Activated effector memory CD4-positive, alpha-beta T cell treated with anti-CD3 and anti-CD28 coated beads, Interleukin-2, amount 50 U/mL, for 16 hours (primary cell): ENCODE results near the gene EPB41L3.

Source experiments
- DNase-seq: peaks from one replicate; pipeline ENCODE4 v3.0.0-alpha.2; 2020

Gene EPB41L3

DNA sequence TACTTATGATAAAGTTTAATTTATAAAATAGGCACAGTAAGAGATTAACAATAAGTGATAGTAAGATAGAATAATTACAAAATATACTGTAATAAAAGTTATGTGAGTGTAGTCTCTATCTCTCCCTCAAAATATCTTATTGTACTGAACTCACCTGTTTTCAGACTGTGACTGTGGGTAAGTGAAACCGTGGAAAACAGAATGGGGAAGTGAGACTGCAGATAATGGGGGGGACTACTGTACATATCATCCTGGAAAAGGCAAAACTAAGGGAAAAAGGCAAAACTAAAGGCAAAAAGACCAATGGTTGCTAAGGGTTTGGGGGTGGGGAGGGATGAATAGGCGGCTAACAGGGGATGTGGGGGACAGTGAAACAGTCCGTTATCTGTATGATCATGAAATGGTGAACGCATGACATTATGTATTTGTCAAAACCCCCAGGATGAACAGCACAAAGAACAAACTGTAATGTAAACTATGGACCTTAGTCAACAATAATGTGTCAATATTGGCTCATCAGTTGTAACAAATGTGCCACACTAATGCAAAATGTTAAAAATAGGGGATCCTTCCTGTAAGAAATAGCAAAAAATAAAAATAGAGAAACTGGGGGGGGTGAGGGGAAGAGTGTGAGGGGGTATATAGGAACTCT is 93.8 kb downstream of the EPB41L3 start:
- DNase-seq: no peak

DNA sequence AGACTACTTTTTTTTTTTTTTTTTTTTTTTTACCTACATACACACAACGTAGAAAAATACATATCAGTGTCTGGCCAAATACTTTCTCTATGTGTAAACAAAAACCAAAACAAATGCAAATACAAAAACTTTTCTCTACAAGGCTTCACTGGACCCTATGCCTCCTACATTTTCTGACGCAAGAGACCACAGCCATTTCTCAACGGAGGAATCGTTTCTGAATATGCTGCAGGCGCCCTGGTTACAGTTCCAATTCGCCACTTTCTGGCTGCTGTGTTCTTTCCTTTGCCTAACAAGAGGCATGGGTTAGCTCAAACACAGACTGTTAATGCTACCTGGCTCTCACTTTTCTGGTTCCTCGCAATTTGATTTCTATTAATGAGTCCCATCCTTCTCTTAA is 96.4 kb downstream of the EPB41L3 start:
- DNase-seq: no peak

DNA sequence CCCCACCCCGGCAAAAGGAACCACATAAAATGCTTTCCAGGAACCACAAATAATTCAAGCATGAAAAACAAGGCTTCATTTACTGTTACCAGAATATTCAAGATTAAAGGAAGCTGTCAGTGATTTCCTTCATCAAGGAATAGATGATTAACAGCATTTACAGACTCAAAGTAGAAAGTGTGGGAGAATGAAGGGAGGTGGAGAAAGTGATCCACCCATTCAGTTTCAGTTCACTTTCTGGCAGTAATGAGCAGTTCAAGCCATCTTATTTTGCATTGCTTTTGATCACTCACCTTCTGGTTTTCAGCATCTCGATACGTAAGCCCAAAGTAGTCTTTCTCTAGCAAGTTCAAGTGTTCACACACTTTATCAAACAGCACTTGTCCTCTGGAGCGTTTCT is 99.0 kb downstream of the EPB41L3 start:
- DNase-seq: no peak

DNA sequence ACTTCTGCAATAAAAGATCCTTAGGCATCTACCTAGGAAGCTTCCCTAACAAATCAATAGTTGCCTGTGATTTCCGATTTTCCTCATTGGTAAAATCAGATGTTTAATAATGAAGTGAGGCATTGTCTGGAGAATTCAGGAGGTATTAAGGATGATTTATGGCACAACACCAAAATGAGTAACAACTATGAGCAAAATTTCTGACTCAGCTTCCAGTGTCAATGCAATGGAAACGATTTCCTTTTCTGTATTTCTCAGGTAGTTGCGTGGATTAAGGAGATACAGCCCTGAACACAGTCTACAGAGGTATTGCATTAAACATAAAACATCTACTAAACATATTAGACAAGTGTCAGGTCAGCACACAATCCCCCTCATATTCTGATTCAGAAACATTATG is 99.5 kb downstream of the EPB41L3 start:
- no peak for DNase-seq

DNA sequence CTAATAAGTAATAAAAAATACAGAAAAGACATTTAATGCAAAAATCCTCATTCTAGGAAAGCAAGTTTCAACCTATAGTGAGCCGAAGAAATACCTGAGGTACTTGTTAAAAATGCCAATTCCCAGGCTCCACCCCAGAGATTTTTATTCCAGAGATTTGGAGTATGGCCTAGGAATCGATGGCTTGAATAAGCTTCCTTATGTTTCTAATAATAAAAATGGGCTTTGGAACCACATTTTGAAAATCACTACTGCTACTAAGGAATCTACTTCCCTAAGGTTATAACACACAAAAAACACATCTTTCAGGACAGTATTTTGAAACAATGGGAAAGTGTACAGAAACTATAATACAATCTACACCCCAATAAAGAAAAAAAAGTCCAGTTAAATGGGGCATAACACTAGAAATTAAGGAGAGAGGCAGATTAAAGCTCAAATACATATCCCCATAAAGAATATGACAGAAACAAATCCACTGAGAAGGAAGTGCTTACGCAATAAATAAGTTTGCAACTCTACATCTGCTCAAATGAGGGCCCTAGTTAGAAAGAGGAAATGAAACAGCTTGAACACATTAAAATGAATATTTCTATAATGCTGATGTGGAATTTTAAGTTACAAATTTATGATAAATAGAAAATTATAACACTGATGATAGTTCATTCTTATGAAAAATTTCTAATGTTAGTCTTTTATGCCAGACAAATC is 103.7 kb downstream of the EPB41L3 start:
- no peak for DNase-seq

DNA sequence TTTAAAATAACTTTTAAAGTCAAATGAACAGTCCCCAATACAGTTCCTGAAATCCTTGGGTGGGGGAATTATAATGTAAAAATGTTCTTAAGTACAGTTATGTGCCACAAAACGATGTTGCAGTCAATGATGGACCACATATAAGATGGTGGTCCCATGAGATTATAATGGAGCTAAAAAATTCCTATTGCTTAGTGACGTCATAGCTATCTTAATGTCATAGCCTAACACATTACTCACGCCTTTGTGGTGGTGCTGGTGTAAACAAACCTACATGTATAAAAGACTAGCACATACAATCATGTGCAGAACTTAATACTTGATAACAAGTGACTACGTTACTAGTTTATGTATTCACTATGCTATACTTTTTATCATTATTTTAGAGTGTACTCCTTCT is 109.4 kb downstream of the EPB41L3 start:
- DNase-seq: no peak

DNA sequence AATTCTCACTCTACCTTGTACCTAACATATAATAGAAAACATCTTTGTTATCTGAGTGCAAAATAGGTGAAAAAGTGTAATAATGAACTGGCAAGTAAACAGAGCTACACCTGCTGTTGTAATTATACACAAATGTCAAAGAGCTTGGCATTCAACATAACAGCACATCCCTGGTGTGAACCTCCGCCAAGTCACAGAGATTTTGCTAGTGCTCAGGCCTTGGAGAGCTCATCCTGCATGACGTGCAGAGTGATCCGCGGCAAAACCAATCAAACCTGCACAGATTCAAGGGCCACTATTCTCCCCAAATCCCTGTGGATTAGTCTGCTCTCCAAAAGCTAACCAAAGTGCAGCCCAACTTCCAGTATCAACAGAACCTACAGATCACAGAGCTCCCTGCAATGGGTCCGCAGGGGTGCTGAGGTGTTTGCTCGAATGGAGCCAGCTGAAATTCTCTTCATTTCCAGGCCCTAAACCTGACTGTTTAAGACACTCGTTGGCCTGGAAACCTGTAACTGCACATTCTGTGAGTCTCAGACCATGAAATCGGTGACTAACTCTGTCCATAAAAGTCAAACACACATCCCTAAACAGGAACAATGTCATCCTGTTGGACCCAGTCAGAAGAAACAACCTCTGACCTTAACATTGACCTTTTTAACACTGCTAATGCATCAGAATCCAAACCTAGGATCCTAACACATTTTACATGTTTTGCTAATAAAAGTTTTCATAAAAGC is 111.8 kb downstream of the EPB41L3 start:
- no peak for DNase-seq

DNA sequence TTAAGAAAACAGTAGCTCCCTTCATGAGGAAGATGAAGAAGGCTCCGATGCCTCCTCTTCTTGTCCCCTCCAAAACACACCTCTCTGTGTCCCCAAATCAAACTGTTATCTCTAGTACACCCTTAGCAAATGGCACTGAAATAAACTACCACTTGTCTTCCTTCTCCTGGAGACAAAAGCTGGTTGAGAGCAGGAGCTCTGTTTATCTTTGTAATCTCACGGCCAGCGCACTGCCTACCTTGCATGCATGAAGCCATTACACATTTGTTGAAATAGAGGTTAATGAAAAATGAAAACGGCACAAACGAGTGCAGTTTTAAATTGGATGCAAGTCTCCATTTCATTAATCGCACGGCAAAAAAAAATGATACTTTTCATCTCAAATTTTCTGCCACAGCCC is 113.7 kb downstream of the EPB41L3 start:
- DNase-seq: no peak

DNA sequence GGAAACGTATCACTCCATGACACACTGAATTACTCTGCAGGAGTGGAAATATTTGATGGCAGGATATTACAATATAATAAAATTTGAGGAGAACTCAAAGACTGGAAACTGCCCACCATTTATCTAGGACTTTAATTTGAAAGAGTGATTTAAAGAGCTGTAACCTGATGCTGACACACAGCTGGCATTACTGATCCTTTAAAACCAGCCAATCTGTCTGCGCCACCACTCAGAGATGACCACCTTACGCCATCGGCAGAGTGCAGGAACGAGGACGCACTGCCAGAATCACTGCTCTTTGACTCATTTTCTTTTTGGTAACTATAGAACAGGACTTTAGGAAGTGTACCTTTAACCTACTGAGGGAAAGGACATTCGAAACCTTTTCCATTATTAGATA is 114.1 kb downstream of the EPB41L3 start:
- no peak for DNase-seq

DNA sequence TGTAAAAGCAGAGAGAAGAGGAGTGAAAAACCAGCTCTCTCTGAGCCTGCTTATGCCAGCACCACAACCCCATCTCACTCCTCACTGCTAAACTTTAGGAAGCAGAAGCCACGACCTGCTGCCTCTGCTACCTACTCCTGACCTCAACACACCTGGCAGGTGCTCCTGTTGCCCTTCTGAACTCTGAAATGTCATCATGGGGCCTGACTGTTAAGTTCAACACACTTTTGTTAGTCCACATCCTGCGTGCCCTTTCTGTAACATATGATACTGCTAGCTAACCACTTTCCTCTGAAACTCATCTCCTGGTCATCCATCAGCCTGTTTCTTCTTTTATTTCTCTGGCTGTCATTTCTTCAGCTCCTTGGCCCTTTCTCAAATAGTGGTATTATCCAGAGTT is 118.1 kb downstream of the EPB41L3 start:
- no peak for DNase-seq

DNA sequence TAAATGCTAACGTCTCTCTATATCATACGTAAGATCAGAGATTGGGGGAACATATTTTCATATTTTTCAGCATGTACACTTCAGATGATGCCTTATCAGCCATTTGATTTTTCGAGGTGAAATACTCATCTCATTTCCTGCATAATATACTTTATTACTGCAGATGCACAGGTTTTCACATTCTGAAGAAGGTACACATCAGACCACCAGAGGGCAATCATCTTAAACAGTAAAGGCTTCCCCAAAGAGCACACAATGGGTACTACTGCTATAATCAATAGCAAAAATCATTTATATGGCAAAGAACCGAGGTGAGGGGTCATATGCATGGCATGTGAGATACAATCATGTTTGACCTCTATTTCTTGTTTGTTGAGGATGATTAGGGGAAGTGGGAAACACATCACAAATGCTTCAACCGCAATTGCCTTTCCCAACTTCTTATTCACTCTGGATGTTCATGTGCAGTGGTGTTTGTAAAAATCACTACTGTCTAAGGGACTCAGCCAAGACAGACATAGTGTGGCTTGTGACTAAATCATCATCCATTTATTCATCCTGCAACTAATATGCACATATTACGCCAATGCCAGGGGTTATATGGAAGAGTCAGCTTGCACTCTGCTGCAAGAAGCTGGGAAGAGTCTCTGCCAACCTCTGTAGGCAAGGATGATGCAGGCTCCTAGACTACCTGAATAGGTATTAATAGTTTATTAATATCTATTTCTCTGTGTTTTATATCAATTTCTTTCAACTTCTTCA is 118.7 kb downstream of the EPB41L3 start:
- DNase-seq: no peak

DNA sequence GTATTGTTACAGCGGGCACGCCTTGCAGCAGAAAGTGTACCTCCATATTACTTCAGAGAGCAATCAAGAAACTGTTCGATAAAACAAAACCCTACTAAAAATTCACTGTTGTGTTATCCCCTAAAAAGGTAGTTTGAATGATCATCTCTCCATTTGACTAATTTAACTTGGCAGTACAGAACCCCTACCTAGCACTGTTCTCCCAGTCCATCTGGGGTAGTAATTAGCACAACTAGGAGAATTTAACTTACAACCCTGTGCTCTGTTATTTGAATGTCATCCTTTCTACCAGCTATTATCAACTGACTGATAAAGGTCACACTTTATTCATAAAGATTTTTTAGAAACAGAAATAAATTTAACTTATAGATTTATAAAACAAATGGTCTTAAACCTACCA is 121.2 kb downstream of the EPB41L3 start:
- no peak for DNase-seq

DNA sequence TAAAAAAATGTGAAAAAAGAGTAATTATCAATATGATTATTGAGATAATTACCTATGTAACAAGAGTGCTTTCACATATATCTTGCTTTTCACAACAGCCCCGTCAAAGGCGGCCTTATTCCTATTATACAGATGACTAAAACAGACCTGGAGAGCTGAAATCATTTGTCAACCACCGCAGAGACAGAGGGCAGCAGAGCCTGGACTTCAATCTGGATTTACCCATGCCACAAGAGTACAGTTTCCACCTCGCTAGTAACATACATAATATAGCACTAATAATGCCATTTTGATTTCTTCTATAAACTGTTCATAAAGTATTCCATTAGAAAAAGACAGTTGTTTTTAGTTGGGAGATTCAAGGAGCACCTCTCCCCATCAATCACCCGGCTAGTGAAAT is 121.8 kb downstream of the EPB41L3 start:
- no peak for DNase-seq

DNA sequence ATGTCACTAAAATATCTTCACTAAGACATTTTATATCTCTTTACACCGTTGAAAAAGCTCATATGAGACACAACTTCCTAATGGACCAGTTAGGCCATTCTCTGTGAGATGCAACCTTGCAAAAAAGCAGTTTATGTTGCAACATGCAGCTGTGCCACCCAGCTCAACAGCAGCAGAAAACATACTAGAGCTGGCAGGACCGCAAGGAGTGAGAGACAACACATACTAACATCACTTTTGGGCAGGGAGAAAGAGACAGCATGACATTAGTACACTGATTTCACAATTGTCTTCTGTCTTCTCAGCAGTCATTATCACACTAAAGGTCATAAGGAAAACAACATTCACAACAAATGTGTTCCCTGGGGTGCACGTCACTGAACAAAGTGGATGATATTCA is 122.9 kb downstream of the EPB41L3 start:
- DNase-seq: no peak

DNA sequence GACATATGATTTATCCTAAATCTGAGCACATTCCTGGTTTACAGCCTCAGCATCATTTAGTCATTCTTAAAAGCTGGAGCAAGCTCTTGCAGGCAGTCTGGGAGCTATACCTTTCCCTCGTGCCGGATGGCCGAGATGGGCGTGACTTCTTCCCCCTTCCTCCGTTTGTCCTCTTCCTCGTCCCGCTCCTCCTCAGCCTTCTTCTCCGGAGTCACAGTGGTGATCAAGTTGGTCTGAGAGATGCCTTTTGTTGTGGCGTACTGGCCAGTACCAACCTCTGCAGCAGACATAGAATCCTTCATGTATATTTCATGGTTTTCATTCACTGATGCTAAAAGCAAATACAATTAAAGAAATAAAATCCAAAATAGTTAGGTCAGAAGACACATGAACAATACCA is 124.2 kb downstream of the EPB41L3 start:
- no peak for DNase-seq

DNA sequence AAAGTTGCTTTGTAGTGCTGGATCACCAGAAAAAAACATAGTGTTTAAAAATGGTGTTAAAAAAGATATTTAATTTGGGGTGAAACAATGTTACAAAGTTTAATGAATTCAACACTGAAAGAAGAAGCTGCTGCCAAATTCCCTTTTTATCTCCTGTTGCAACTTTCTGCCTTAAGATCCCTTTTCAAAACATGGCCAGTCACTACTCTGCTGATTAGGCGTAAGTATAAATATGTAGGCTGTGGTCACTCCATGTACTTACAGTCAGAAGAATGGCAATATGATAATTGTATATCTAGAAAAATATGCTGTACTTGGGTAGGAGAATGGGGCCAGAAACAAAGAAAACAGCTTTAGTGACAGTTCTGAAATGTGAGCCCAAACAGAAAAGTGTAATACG is 124.8 kb downstream of the EPB41L3 start:
- no peak for DNase-seq

DNA sequence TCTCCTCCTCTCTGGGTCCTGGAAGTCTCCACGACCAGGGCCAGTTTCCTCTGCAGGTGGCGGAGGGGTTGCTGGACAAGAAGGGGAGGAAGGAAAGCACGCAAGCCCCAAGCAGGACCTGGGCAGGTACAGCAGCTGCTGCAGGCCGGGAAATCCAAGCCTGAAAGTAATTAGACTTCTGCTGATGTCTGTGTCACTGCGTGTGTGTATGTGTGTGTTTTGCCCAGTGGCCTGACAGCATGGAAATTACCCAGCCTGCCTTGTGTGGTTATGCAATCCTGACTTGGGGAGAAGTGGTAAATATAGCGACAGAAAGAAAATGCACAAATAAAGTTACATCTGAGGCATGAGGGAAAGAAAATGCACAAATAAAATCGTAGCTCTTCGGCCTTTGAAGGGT is 126.5 kb downstream of the EPB41L3 start:
- DNase-seq: no peak

DNA sequence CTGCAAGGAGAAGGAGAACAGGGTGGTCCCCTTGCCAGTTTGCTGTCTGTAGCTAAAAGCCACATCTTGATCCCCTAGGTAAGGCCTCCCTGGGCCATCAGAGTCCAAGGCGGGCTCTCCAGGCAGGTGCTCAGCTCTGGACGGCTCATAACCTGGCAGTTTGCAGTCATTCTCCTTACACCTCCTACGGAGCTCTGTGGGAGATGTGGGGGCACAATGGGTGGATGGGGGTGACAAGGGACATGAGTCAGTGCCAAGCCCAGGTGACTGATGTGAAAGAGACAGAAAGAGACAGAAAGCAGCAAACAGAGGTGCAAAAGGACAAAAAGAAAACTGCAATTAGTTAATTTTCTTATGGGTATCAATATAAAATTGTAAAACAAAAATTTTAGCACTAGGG is 127.7 kb downstream of the EPB41L3 start:
- DNase-seq: no peak

DNA sequence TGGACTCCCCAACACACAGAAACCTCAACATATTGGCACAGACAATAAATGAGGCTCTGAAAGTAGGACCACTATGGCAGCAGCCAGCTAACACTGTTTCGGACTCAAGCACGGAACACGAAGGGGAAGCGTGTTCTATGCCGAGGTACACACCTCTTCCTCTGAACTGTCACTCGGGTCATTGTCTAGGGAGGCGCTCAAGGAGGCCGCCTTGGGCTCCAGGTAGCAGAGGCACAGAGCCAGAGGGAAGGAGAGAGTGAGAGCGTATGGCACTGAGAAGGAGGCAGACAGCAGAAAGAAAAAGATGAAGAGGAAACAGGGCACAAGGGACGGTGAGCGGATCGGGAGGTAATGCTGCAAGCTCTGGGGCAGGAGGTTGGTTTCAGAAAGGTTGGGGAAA is 128.1 kb downstream of the EPB41L3 start:
- no peak for DNase-seq

DNA sequence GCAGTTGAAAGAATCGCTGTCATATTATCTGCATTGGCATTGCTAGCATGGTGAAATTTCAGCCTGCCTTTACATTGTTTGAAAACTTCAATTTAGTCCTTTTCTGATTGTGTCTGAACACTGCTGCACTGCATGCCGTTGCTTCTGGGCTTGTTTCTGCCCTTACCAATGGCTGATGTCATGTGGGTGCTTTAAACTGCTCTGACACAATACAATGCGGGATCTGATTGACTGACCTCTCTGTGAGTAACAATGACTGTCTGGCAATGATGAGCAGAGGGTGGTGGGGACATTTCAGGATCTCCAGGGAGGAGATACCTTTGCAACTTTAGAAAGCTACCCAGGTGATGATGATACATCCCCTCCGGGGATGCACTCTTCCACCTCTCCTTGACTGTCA is 128.8 kb downstream of the EPB41L3 start:
- no peak for DNase-seq

DNA sequence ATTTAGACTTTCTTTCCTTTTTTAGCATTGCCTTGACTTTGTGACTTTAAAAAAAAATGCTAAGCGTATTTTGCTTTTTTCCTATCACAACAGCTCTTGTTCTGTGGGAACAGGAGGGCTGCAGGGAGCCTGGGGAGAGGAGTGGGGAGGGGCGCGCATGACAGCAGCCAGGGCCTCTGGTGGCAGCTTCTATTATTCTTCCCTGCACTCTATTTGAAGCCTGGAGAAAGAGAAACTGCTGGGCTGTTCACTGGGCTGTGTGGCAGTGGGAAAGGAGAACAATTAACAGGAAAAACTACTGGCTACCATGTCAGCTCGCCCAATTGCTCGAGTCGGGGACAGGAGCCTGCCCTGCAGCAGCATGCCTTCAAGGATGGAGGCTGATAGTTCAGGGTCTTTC is 129.3 kb downstream of the EPB41L3 start:
- DNase-seq: no peak

DNA sequence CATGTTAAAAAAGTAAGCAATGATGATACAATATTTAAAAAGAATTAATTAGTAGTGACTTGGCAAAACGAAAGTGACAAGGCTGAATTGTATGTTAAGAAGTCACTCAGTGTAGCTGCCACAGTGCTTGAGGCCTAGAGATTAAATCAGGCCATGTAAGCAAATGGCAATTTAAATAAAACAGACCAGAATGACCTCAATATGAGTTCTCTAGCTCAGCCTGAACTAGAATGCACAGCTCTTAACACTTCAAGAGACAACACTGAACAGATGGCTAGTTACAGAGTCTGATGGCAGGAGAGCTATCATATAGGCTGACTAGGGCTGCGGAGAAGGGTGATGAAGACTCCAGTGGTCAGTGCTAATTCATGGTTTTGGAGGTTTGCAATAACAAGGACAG is 130.3 kb downstream of the EPB41L3 start:
- DNase-seq: no peak

DNA sequence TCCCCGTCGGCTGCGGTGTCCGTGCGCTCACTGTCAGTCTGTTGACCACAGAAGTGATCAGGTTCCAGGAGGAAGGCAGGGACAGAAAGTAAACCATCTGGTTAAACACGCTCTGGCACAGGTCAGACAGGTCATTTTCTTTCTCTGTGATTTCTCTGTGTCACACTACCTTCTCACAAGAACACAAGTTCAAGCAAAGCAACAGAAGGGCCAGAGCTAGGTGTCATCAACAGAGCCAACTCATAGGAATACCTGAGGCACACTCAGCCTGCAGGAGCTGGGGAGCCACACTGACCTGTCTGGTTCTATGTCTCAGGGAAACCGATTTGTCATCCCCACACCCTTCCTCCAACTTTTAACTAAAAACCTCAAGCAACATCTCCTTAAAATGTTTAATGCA is 133.2 kb downstream of the EPB41L3 start:
- no peak for DNase-seq

DNA sequence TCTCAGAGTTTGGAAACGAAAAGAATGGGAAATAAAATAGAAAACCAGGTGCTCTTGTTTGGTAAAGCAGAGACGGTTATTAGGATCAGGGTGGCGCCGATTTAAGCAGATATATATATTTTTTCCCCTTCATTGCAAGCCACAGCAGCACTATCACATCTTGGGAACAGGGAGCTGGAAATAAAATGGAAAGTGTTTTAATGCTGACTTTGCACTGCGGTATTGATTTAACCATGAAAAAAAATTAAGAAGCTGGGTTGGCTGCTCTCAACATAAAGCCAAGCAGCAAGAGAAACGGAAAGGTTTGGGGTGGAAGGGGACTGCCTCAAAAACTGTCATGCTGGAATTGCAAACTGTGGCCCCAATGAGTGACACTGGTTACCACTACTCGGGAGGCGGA is 145.5 kb downstream of the EPB41L3 start:
- DNase-seq: no peak
